Activated CD4-positive, alpha-beta T cell treated with anti-CD3 and anti-CD28 coated beads, Interleukin-2, amount 50 U/mL, for 16 hours (primary cell): ENCODE measurements around the gene FBXO42.
"Not testable (repeated sequence)": the region's sequence is repeated elsewhere in the genome, so short reads cannot be mapped to it uniquely, and the experiment has no call there.

Experiments used
- DNase-seq: peaks from one replicate; pipeline ENCODE4 v3.0.0-alpha.2; 2020

Gene FBXO42

GRCh38 chr1:16371725-16372124, 19.4 kb upstream of the FBXO42 start:
- DNase-seq = peak; percentile 82

GRCh38 chr1:16369821-16370220, 17.5 kb upstream of the FBXO42 start:
- DNase-seq = no peak

- DNase-seq = no peak
Measured at GRCh38 chr1:16367968-16368890, 15.9 kb upstream of the FBXO42 start.

- peak; percentile 93 for DNase-seq
Measured at GRCh38 chr1:16367258-16367967, 15.1 kb upstream of the FBXO42 start.

GRCh38 chr1:16366722-16367257, 14.5 kb upstream of the FBXO42 start, which contains the start of gene SZRD1:
TSS of gene SZRD1 (plus strand) at chr1:16367242. CDS start at chr1:16367258, 16 bp downstream.
- peak; percentile 99 for DNase-seq

GRCh38 chr1:16365146-16365498, 12.8 kb upstream of the FBXO42 start:
- not testable (repeated sequence) for DNase-seq

- DNase-seq = no peak
Measured at GRCh38 chr1:16356867-16357266, 4.6 kb upstream of the FBXO42 start.

GRCh38 chr1:16354619-16355018, 2.3 kb upstream of the FBXO42 start:
- DNase-seq = no peak

GRCh38 chr1:16352842-16353535, 709 bp upstream of the FBXO42 start:
- DNase-seq = peak; percentile 23

GRCh38 chr1:16351456-16351993, 755 bp downstream of the FBXO42 start:
- no peak for DNase-seq

- no peak for DNase-seq
Measured at GRCh38 chr1:16349847-16350406, 2.4 kb downstream of the FBXO42 start.

- no peak for DNase-seq
Measured at GRCh38 chr1:16348414-16349182, 3.7 kb downstream of the FBXO42 start.

- DNase-seq = not testable (repeated sequence)
Measured at GRCh38 chr1:16343276-16343675, 9.0 kb downstream of the FBXO42 start.

- no peak for DNase-seq
Measured at GRCh38 chr1:16342331-16343062, 9.8 kb downstream of the FBXO42 start.

- no peak for DNase-seq
Measured at GRCh38 chr1:16340673-16341072, 11.6 kb downstream of the FBXO42 start.

GRCh38 chr1:16338961-16339360, 13.3 kb downstream of the FBXO42 start:
- DNase-seq = no peak

- no peak for DNase-seq
Measured at GRCh38 chr1:16334655-16335340, 17.5 kb downstream of the FBXO42 start.

- no peak for DNase-seq
Measured at GRCh38 chr1:16326833-16327404, 25.4 kb downstream of the FBXO42 start.

GRCh38 chr1:16324456-16324890, 27.8 kb downstream of the FBXO42 start:
- DNase-seq = no peak
